Measurements from ENCODE around the gene FKBP1A.

DNA sequence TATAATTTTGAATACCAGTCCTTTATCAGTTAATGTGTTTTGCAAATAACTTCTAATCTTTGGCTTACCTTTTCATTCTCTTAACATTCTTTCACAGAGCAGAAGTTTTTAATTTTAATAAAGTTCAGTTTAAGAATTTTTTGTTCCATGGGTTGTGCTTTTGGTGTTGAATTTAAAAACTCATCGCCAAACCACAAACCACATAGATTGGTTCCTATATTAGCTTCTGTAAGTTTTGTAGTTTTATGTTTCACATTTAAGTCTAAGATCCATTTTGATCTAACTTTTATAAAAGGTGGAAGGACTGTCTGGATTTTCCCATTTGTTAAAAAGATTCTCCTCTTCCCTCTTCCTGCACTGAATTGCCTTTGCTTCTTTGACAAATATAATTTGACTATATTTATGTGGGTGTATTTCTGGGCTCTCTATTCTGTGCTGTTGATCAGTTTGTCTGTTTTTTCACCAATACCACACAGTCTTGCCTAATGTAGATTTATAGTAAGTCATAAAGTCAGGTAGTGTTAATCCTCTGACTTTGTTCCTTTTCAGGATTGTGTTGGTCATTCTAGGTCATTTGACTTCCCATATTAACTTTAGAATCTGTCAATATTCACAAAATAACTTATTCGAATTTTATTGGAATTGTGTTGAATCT lies 46.4 kb downstream of the FKBP1A start:
- TF ChIP-seq TAF1 (IDR thresholded peaks at IDR 0.05; ENCODE audit: low read depth, low read length) (no peak), POLR2A (IDR thresholded peaks at IDR 0.05; ENCODE audit: low read depth, low read length) (no peak), SPI1 (IDR thresholded peaks at IDR 0.05; ENCODE audit: low read depth, low read length) (no peak)

All from GM12891 (cell line).